SK-N-SH treated with all-trans-retinoic acid at 6 μM for 48 hours (cell line): ENCODE data around the gene SMKR1.

Experiments
- ATAC-seq: fragments of 200-7000 bp; cut with Tn5 transposase; 3 replicates; pipeline ENCODE4 v1.9.1; 2020; ENCODE audit warnings: mild to moderate bottlenecking, moderate library complexity
- ARNTL ChIP-seq: fragments of 450-650 bp; formaldehyde crosslinking; IDR thresholded peaks from 2 replicates; pipeline ENCODE4 v1.5.0; 2020; ENCODE audit warnings: low read depth, mild to moderate bottlenecking, moderate library complexity, borderline replicate concordance
- BACH2 ChIP-seq: fragments of 250-450 bp; sonication (Bioruptor Pico); IDR thresholded peaks from 2 replicates; pipeline ENCODE4 v1.9.0; 2021; ENCODE audit warnings: mild to moderate bottlenecking, borderline replicate concordance
- CREB5 ChIP-seq: fragments of 250-450 bp; sonication (Bioruptor Pico); IDR thresholded peaks from 2 replicates; pipeline ENCODE4 v1.5.1; 2020; ENCODE audit warnings: low read depth, mild to moderate bottlenecking, moderate library complexity
- CSDC2 ChIP-seq: fragments of 250-450 bp; sonication (Bioruptor Pico); IDR thresholded peaks from 2 replicates; pipeline ENCODE4 v1.5.0; 2020; ENCODE audit warnings: mild to moderate bottlenecking, moderate library complexity
- CSRNP3 ChIP-seq: fragments of 250-450 bp; sonication (Bioruptor Pico); IDR thresholded peaks from 2 replicates; pipeline ENCODE4 v1.5.1; 2021; ENCODE audit warnings: mild to moderate bottlenecking, moderate library complexity
- ESRRG ChIP-seq: fragments of 250-450 bp; sonication (Bioruptor Pico); IDR thresholded peaks from 2 replicates; pipeline ENCODE4 v1.6.1; 2021; ENCODE audit warnings: mild to moderate bottlenecking
- GLIS3 ChIP-seq: fragments of 250-450 bp; sonication (Bioruptor Pico); IDR thresholded peaks from 2 replicates; pipeline ENCODE4 v1.5.0; 2020; ENCODE audit warnings: mild to moderate bottlenecking, moderate library complexity
- ISL1 ChIP-seq: fragments of 250-450 bp; sonication (Bioruptor Pico); IDR thresholded peaks from 2 replicates; pipeline ENCODE4 v2.1.2; 2022; ENCODE audit warnings: mild to moderate bottlenecking, moderate library complexity
- OSR1 ChIP-seq: fragments of 250-450 bp; sonication (Bioruptor Pico); IDR thresholded peaks from 2 replicates; pipeline ENCODE4 v1.8.0; 2022; ENCODE audit warnings: moderate library complexity, mild to moderate bottlenecking, inconsistent platforms
- PATZ1 ChIP-seq: fragments of 250-450 bp; sonication (Bioruptor Pico); IDR thresholded peaks from 2 replicates; pipeline ENCODE4 v1.8.0; 2020; ENCODE audit warnings: mild to moderate bottlenecking, moderate library complexity, borderline replicate concordance
- POU6F1 ChIP-seq: fragments of 250-450 bp; sonication (Bioruptor Pico); IDR thresholded peaks from 2 replicates; pipeline ENCODE4 v1.8.0; 2021; ENCODE audit warnings: low read depth, mild to moderate bottlenecking, moderate library complexity, borderline replicate concordance
- PPARA ChIP-seq: fragments of 250-450 bp; sonication (Bioruptor Pico); IDR thresholded peaks from 2 replicates; pipeline ENCODE4 v1.5.0; 2020; ENCODE audit warnings: mild to moderate bottlenecking, borderline replicate concordance
- RARB ChIP-seq: fragments of 250-450 bp; sonication (Bioruptor Pico); IDR thresholded peaks from 2 replicates; pipeline ENCODE4 v1.8.0; 2021; ENCODE audit warnings: mild to moderate bottlenecking, moderate library complexity
- SNAI2 ChIP-seq: fragments of 250-450 bp; sonication (Bioruptor Pico); IDR thresholded peaks from 2 replicates; pipeline ENCODE4 v1.5.0; 2020; ENCODE audit warnings: mild to moderate bottlenecking, moderate library complexity
- TCF4 ChIP-seq: fragments of 250-450 bp; sonication (Bioruptor Pico); IDR thresholded peaks from 2 replicates; pipeline ENCODE4 v1.8.0; 2021; ENCODE audit warnings: mild to moderate bottlenecking, moderate library complexity, borderline replicate concordance
- TOX ChIP-seq: fragments of 250-450 bp; sonication (Bioruptor Pico); IDR thresholded peaks from 2 replicates; pipeline ENCODE4 v1.8.0; 2021; ENCODE audit warnings: mild to moderate bottlenecking, moderate library complexity, borderline replicate concordance
- TSHZ2 ChIP-seq: fragments of 250-450 bp; sonication (Bioruptor Pico); IDR thresholded peaks from 2 replicates; pipeline ENCODE4 v1.5.0; 2020; ENCODE audit warnings: mild to moderate bottlenecking, moderate library complexity
- ZC3H10 ChIP-seq: fragments of 250-450 bp; sonication (Bioruptor Pico); IDR thresholded peaks from 2 replicates; pipeline ENCODE4 v1.5.1; 2021; ENCODE audit warnings: mild to moderate bottlenecking, moderate library complexity
- ZFP3 ChIP-seq: fragments of 250-450 bp; sonication (Bioruptor Pico); IDR thresholded peaks from 2 replicates; pipeline ENCODE4 v1.5.0; 2020; ENCODE audit warnings: mild to moderate bottlenecking, moderate library complexity
- ZFP30 ChIP-seq: fragments of 450-650 bp; formaldehyde crosslinking; IDR thresholded peaks from 2 replicates; pipeline ENCODE4 v1.5.0; 2022; ENCODE audit warnings: mild to moderate bottlenecking, moderate library complexity
- ZNF70 ChIP-seq: fragments of 450-650 bp; formaldehyde crosslinking; IDR thresholded peaks from 2 replicates; pipeline ENCODE4 v1.5.0; 2020; ENCODE audit warnings: mild to moderate bottlenecking, moderate library complexity
- ZNF8 ChIP-seq: fragments of 450-650 bp; formaldehyde crosslinking; IDR thresholded peaks from 2 replicates; pipeline ENCODE4 v1.5.0; 2020; ENCODE audit warnings: mild to moderate bottlenecking, moderate library complexity

SMKR1 gene

GRCh38 chr7:129458171-129458570 lies 44.2 kb upstream of the SMKR1 start:
- ATAC-seq, result no peak
- TF ChIP-seq PPARA (no peak), ESRRG (no peak), CREB5 (no peak), TOX (no peak), ISL1 (CRISPR knock-in tag) (no peak), ZNF70 (CRISPR knock-in tag) (no peak), TCF4 (CRISPR knock-in tag) (no peak), CSDC2 (CRISPR knock-in tag) (no peak), ARNTL (CRISPR knock-in tag) (no peak), ZC3H10 (no peak), CSRNP3 (no peak), PATZ1 (CRISPR knock-in tag) (no peak), OSR1 (no peak), TSHZ2 (CRISPR knock-in tag) (no peak), POU6F1 (CRISPR knock-in tag) (no peak), RARB (CRISPR knock-in tag) (no peak), ZNF8 (no peak), BACH2 (CRISPR knock-in tag) (no peak)
- TF ChIP-seq, all 23 proteins: peak for 0

GRCh38 chr7:129461809-129462208 lies 40.5 kb upstream of the SMKR1 start:
- no peak for TF ChIP-seq ZFP30 (CRISPR knock-in tag)
- no peak for TF ChIP-seq ESRRG
- no peak for TF ChIP-seq SNAI2 (CRISPR knock-in tag)
- no peak for TF ChIP-seq ARNTL (CRISPR knock-in tag)
- TF ChIP-seq ZFP3 (CRISPR knock-in tag), result no peak
- no peak for TF ChIP-seq CSDC2 (CRISPR knock-in tag)
- TF ChIP-seq ZNF8, result no peak
- no peak for TF ChIP-seq ZC3H10
- no peak for TF ChIP-seq PPARA
- no peak for TF ChIP-seq TCF4 (CRISPR knock-in tag)
- TF ChIP-seq ZNF70 (CRISPR knock-in tag), result no peak
- no peak for TF ChIP-seq CREB5
- no peak for TF ChIP-seq TOX
- no peak for TF ChIP-seq TSHZ2 (CRISPR knock-in tag)
- TF ChIP-seq OSR1, result no peak
- no peak for TF ChIP-seq BACH2 (CRISPR knock-in tag)
- TF ChIP-seq GLIS3 (CRISPR knock-in tag), result no peak
- TF ChIP-seq CSRNP3, result no peak
- no peak for ATAC-seq
